GM23338 (cell line): ENCODE results near the gene TLR6. TPM values are rescaled to one million over a fixed set of nuclear protein-coding genes. Genes with fewer than 3 reads are reported as not detected.

Experiments used
- ATAC-seq: fragments of 200-7000 bp; cut with Tn5 transposase; 3 replicates; pipeline ENCODE4 v1.9.1; 2020
- DNase-seq: peaks from one replicate; pipeline ENCODE4 v3.0.0-alpha.2; 2015; ENCODE audit warnings: low spot score
- H2AFZ ChIP-seq: fragments of 200-600 bp; sonication (generic); 2 replicates; pipeline ENCODE4 v1.8.0; 2016; ENCODE audit warnings: antibody characterized with exemption, mild to moderate bottlenecking, moderate library complexity
- H3F3A ChIP-seq: fragments of 200-600 bp; sonication (generic); replicated peaks from 2 replicates; pipeline ENCODE4 v1.8.0; 2017; ENCODE audit warnings: antibody characterized with exemption, mixed run types, low read depth
- H3K27ac ChIP-seq: fragments of 200-600 bp; sonication (generic); 2 replicates; pipeline ENCODE4 v1.6.1; 2016; ENCODE audit warnings: low read depth
- H3K27me3 ChIP-seq: fragments of 200-600 bp; sonication (generic); 2 replicates; pipeline ENCODE4 v1.8.0; 2016; ENCODE audit warnings: mild to moderate bottlenecking, mixed run types, moderate library complexity; ENCODE audit not compliant: insufficient read depth
- H3K36me3 ChIP-seq: fragments of 200-600 bp; sonication (generic); 2 replicates; pipeline ENCODE4 v1.8.0; 2016; ENCODE audit warnings: mild to moderate bottlenecking; ENCODE audit not compliant: insufficient read depth
- H3K4me1 ChIP-seq: fragments of 200-600 bp; sonication (generic); 2 replicates; pipeline ENCODE4 v1.8.0; 2016; ENCODE audit warnings: mild to moderate bottlenecking, moderate library complexity; ENCODE audit not compliant: insufficient read depth
- H3K4me2 ChIP-seq: fragments of 200-600 bp; sonication (generic); 2 replicates; pipeline ENCODE4 v1.7.1; 2017; ENCODE audit warnings: mixed run types
- H3K4me3 ChIP-seq: fragments of 200-600 bp; sonication (generic); 2 replicates; pipeline ENCODE4 v1.6.1; 2016; ENCODE audit warnings: mixed run types
- H3K79me2 ChIP-seq: fragments of 200-600 bp; sonication (generic); replicated peaks from 2 replicates; pipeline ENCODE4 v1.8.0; 2017; ENCODE audit warnings: mild to moderate bottlenecking; ENCODE audit not compliant: insufficient read depth
- H3K9me2 ChIP-seq: fragments of 200-600 bp; sonication (generic); 2 replicates; pipeline ENCODE4 v1.8.0; 2017; ENCODE audit not compliant: insufficient read depth
- H4K20me1 ChIP-seq: fragments of 200-600 bp; sonication (generic); replicated peaks from 2 replicates; pipeline ENCODE4 v1.8.0; 2017; ENCODE audit warnings: mild to moderate bottlenecking; ENCODE audit not compliant: insufficient read depth
- H3K27ac Mint-ChIP-seq: 2 replicates; pipeline ENCODE4 v1.8.0; 2020; ENCODE audit warnings: inconsistent platforms, mild to moderate bottlenecking, moderate library complexity, mixed read lengths
- H3K27me3 Mint-ChIP-seq: 3 replicates; pipeline ENCODE4 v1.8.0; 2022; ENCODE audit warnings: low read depth, mild to moderate bottlenecking, moderate library complexity, mixed read lengths, inconsistent platforms; ENCODE audit not compliant: insufficient read depth, poor library complexity
- H3K36me3 Mint-ChIP-seq: 3 replicates; pipeline ENCODE4 v1.8.0; 2021; ENCODE audit warnings: low read depth, mild to moderate bottlenecking, inconsistent platforms, moderate library complexity, mixed read lengths
- H3K4me1 Mint-ChIP-seq: 3 replicates; pipeline ENCODE4 v1.8.0; 2020; ENCODE audit warnings: mild to moderate bottlenecking, inconsistent platforms, mixed read lengths
- H3K4me3 Mint-ChIP-seq: 3 replicates; pipeline ENCODE4 v1.8.0; 2021; ENCODE audit warnings: moderate library complexity, mild to moderate bottlenecking, inconsistent platforms, mixed read lengths
- H3K9me3 Mint-ChIP-seq: 3 replicates; pipeline ENCODE4 v1.8.0; 2020; ENCODE audit warnings: moderate library complexity, mild to moderate bottlenecking, inconsistent platforms, mixed read lengths
- CREB1 ChIP-seq: fragments of 250-450 bp; sonication (Bioruptor Pico); IDR thresholded peaks from 2 replicates; pipeline ENCODE4 v1.5.0; 2020; ENCODE audit warnings: low read depth, mild to moderate bottlenecking, moderate library complexity
- EZH2 ChIP-seq: fragments of 200-600 bp; sonication (generic); IDR thresholded peaks from one replicate; pipeline ENCODE4 v1.8.0; 2017; ENCODE audit warnings: antibody characterized with exemption, mild to moderate bottlenecking, low read depth; ENCODE audit not compliant: unreplicated experiment
- EZH2phosphoT487 ChIP-seq: fragments of 200-600 bp; sonication (generic); IDR thresholded peaks from one replicate; pipeline ENCODE4 v1.8.1; 2018; ENCODE audit warnings: antibody characterized with exemption; ENCODE audit not compliant: unreplicated experiment
- JUNB ChIP-seq: IDR thresholded peaks from one replicate; pipeline ENCODE4 v1.6.1; 2016; ENCODE audit warnings: antibody characterized with exemption; ENCODE audit not compliant: unreplicated experiment
- NANOG ChIP-seq: IDR thresholded peaks from 2 replicates; pipeline ENCODE4 v1.6.1; 2016; ENCODE audit warnings: antibody characterized with exemption, borderline replicate concordance
- POLR2AphosphoS5 ChIP-seq: IDR thresholded peaks from 2 replicates; pipeline ENCODE4 v1.6.1; 2016; ENCODE audit warnings: antibody characterized with exemption, low read depth
- REST ChIP-seq: IDR thresholded peaks from one replicate; pipeline ENCODE4 v1.6.1; 2018; ENCODE audit warnings: antibody characterized with exemption; ENCODE audit not compliant: unreplicated experiment
- STAT1 ChIP-seq: IDR thresholded peaks from one replicate; pipeline ENCODE4 v1.6.1; 2016; ENCODE audit warnings: antibody characterized with exemption; ENCODE audit not compliant: unreplicated experiment
- ZNF114 ChIP-seq: fragments of 250-450 bp; sonication (Bioruptor Pico); IDR thresholded peaks from 2 replicates; pipeline ENCODE4 v1.5.0; 2020; ENCODE audit warnings: mild to moderate bottlenecking, moderate library complexity
- ZNF331 ChIP-seq: fragments of 250-450 bp; sonication (Bioruptor Pico); IDR thresholded peaks from 2 replicates; pipeline ENCODE4 v1.5.0; 2020; ENCODE audit warnings: low read depth, mild to moderate bottlenecking, moderate library complexity
- polyA plus RNA-seq: library from polyadenylated mRNA; unstranded; fragments of >200 nt; fragmentation: Nextera tagmentation; extraction: Ambion mirVana; gene quantifications from 2 replicates; pipeline ENCODE4 v1.2.1, GENCODE V29; 2016
- total RNA-seq: library from RNA; depleted of rRNA; stranded (reverse); fragments of >200 nt; shearing (Covaris generic); gene quantifications from 2 replicates; pipeline ENCODE4 v1.2.3, GENCODE V29; 2014
- TF ChIP-seq, protein P1 (sequence below), 2 experiments: fragments of 200-600 bp in 1 of 2; sonication (generic) in 1 of 2; conservative IDR thresholded peaks; 2 replicates each; pipeline versions ENCODE4 v1.5.1 to v1.6.1; 2016 to 2017; ENCODE audit warnings: antibody characterized with exemption in 2 of 2, low read depth in 2 of 2, mild to moderate bottlenecking in 2 of 2, moderate library complexity in 1 of 2

Gene TLR6
- total and polyA plus RNA-seq, 2 experiments from 2014 or later: 0.14 TPM; not detected in 1

DNA sequence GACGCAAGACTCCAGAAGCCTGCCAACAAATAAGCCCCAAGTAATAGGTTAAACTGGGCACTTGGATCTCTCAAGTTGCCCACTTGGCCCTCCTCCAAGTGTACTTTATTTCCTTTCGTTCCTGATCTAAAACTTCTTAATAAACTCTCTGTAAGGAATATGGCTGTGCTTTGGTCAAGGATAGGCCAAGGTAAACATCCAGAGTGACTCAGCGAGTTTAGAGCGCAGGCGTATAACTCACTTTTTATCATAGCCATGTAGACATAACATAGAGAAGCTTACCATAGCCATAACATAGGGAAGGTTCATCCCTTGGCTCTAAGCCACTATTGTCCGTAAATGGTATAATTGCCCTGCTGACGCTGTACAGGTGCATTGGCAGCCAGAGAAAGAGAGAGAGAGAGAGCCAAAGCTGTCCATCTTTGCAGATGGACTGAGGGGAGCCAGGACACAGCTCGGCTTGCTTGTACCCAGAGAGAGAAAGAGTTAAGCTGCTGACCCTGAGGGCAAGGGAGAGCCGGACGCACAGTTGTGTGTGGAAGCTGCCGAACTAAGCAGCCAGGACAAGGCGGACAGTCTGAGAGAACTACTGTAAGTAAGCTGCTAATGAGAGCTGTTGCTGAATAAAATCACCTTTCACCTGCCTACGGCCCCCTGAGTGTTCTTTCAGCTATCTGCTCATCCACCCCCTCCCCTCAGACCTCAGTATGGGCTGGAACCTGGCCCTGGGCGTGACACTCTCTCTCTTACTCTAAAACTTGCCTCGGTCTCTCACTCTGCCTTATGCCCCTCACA is 53.9 kb downstream of the TLR6 start (continued):
- TF ChIP-seq, protein P1, sequence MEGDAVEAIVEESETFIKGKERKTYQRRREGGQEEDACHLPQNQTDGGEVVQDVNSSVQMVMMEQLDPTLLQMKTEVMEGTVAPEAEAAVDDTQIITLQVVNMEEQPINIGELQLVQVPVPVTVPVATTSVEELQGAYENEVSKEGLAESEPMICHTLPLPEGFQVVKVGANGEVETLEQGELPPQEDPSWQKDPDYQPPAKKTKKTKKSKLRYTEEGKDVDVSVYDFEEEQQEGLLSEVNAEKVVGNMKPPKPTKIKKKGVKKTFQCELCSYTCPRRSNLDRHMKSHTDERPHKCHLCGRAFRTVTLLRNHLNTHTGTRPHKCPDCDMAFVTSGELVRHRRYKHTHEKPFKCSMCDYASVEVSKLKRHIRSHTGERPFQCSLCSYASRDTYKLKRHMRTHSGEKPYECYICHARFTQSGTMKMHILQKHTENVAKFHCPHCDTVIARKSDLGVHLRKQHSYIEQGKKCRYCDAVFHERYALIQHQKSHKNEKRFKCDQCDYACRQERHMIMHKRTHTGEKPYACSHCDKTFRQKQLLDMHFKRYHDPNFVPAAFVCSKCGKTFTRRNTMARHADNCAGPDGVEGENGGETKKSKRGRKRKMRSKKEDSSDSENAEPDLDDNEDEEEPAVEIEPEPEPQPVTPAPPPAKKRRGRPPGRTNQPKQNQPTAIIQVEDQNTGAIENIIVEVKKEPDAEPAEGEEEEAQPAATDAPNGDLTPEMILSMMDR (conservative IDR thresholded peaks at IDR 0.05; ENCODE audit: low read depth in 2 of 2): no peak
- TF ChIP-seq STAT1 (no peak), ZNF331 (CRISPR knock-in tag) (no peak), CREB1 (CRISPR knock-in tag) (no peak), REST (no peak), EZH2 (no peak), NANOG (no peak), EZH2phosphoT487 (no peak), ZNF114 (CRISPR knock-in tag) (no peak)

DNA sequence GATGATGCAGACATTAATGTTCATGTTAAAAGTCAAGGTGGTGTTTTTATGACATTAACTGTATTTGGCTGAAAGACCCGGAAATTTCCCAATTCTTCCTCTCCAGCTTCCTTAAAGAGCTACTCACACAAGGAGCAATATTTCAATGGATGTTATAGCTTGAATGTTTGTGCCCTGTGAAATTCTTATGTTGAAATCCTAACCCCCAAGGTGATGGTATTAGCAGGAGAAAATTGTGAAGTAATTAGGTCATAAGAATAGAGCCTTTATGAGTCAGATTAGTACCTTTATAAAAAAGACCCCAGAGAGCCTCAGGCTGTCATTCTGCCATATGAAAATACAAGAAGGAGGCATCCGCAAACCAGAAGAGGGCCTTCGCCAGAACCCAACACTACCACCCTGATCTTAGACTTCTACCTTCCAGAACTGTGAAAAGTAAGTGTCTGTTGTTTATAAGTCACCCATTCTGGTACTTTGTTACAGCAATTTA is 55.6 kb downstream of the TLR6 start:
- no peaks in the 10 kb centered on the region; the same call in 2 of the 3 replicates for H3K4me1 Mint-ChIP-seq
- no peak for ATAC-seq
- H3K27ac ChIP-seq: no peak overlapping the region
- H3K4me2 ChIP-seq: no peak overlapping the region
- no peak for DNase-seq
- no peaks in the 10 kb centered on the region for H3K4me1 ChIP-seq
- H3K4me3 Mint-ChIP-seq: no peak overlapping the region
- no peaks in the 10 kb centered on the region for H4K20me1 ChIP-seq
- no peak overlapping the region for H3K27ac Mint-ChIP-seq
- H3K36me3 Mint-ChIP-seq: peaks cover 17% of the 10 kb centered on the region
- no peak overlapping the region for H2AFZ ChIP-seq
- H3K36me3 ChIP-seq: no peaks in the 10 kb centered on the region
- H3K79me2 ChIP-seq: no peaks in the 10 kb centered on the region
- H3K9me3 Mint-ChIP-seq: peaks cover 40% of the 10 kb centered on the region
- no peaks in the 10 kb centered on the region for H3F3A ChIP-seq
- TF ChIP-seq ZNF114 (CRISPR knock-in tag): no peak
- no peak for TF ChIP-seq JUNB
- TF ChIP-seq, protein P1 (conservative IDR thresholded peaks at IDR 0.05; ENCODE audit: low read depth in 2 of 2): no peak
- TF ChIP-seq POLR2AphosphoS5: no peak
- TF ChIP-seq REST: no peak
- TF ChIP-seq EZH2phosphoT487: no peak
- TF ChIP-seq NANOG: no peak
- no peak for TF ChIP-seq CREB1 (CRISPR knock-in tag)
- H3K4me3 ChIP-seq: no peak overlapping the region
- no peaks in the 10 kb centered on the region for H3K27me3 ChIP-seq
- H3K27me3 Mint-ChIP-seq: no peaks in the 10 kb centered on the region
- H3K9me2 ChIP-seq: peaks cover 6% of the 10 kb centered on the region
